ENCODE measurements around the gene CD248.
"Not testable (repeated sequence)": the region's sequence is repeated elsewhere in the genome, so short reads cannot be mapped to it uniquely, and the experiment has no call there.

Gene CD248

DNA sequence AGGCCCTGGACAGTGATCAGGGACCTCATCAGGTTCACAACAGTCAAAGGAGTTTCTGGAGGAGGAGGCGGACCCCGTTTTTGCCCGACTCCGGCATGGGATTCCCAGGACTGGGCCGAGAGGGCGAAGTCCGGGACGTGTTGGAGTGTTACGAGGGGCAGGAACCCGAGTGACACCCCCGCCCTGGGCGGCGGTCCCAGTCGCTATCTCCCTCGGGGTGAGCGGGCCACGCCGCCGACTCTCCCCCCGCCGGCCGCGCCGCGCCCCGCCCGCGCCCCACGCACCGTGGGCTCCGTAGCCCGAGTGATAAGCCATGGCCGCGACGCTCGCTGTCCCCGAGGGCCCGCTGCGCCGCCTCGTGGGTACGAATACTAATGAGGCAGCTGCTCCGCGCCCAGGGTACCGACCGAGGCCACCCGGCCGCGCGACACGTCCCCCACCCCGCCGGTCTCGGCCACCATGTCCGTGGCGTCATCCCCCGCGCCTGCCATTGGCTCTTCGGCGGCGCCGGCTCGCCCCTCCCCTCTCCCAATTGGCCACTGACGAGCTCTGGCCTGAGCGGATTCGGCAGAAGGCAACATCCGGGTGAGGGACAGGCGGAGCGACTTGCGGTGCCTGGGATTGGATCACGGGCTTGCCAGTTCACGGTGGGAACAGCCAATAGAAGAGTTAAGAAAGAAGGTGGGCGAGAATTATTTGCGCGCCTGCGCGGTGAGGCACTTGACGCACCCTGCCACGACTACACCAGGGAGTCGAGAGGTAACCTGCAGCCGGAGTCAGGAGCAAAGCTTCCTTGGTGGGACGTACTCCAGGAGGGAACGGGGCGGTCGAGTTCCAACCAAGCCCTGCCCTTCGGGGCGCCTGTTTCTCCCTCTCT is 27.9 kb downstream of the CD248 start, which contains the start of gene YIF1A:
TSS of gene YIF1A (minus strand) at position 473 of the 877 bp plus-strand sequence. CDS start at position 315, 158 bp downstream.
- peak; percentile 100 for DNase-seq (ENCODE audit: low spot score)

- no peak for DNase-seq (ENCODE audit: low spot score)
Observed at GRCh38 chr11:66287889-66288670, 28.8 kb downstream of the CD248 start.

DNA sequence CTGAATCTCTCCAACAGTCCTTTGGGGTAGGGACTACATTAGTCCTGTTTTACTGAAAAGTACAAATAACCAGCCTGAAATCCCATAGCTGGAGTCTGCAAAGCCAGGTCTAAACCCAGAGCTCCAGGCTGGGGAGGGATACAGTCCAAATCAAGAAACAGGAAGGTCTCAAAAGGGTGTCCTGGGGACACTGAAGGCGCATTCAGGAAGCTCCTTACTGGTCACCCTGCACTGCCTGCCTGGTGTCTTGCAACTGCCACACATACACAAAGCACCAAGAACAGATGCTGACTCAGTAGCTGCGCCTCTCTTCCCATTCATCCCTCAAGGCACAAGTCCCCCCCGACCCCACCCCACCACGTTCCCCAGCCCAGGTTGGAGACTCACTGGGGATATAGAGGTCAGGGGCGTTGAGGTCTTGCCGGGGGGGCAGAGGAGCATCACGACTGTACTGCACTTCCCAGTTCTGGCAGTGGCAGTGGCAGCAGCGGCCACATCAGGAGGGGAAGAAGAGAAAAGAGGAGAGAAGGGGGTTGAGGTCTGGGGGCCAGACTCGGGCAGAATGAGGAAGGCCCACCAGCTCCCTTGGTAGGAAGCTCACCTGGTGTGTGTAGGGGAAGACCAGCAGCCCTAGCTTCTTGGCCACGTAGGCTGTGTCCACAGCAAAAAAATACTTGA is 29.5 kb downstream of the CD248 start:
- no peak for DNase-seq (ENCODE audit: low spot score)

DNA sequence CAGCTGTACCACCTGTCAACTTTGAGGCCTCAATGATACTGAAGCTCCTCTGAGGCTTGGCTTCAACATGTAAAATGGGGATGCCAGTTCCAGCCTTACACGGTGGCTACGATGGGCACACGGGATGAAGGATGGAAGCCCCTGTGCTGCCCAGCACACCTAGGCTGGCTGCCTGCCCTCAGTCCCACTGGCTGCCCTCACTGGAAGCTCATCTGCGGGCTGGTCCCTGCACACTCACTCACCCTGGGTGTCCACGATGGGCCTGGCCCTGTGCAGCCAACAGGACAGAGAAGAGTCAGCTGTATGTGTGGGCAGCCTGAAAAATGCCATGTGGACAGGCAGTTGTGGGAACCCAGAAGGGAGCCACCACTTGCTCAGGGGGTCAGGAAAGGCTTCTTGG is 30.1 kb downstream of the CD248 start:
- no peak for DNase-seq (ENCODE audit: low spot score)

DNA sequence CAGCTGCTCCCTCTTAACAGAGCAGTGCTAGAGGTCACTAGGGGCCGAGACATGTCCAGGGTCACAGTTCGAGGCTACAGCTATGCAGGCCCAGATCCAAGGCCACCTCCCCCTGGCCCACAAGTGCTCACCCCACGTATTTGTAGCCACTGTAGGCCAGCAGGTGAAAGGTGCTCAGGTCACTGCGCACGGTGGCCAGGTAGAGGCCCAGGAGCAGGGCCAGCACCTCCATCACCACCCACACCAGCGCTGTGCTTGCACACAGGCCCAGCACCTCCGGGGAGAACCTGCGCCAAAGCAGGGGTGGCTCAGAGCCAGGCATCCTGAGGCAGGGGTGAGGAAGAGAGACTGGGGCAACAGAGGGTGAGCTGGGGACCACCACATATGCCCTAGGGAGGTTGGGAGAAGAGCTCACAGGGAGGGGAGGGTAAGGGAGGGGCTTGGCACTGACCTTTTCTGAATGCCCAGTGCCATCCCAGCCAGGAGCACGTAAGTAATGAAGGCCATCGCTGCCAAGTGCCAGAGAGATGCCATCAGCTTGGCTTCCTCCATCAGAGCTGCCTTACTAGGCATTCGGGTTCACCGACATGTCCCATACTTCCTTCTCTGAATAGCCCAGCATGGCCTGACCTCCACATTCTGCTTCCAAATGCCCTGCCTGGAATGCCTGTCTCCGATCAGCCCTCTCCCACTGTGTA is 31.4 kb downstream of the CD248 start:
- peak; percentile 61 for DNase-seq (ENCODE audit: low spot score)

- DNase-seq (ENCODE audit: low spot score) = no peak
Observed at GRCh38 chr11:66284526-66285078, 32.2 kb downstream of the CD248 start.

- no peak for DNase-seq (ENCODE audit: low spot score)
Observed at GRCh38 chr11:66283461-66284105, 33.3 kb downstream of the CD248 start.

- peak; percentile 98 for DNase-seq (ENCODE audit: low spot score)
Observed at GRCh38 chr11:66282468-66283455, 34.1 kb downstream of the CD248 start.

GRCh38 chr11:66281776-66282467 is 34.9 kb downstream of the CD248 start:
- DNase-seq (ENCODE audit: low spot score) = no peak

DNA sequence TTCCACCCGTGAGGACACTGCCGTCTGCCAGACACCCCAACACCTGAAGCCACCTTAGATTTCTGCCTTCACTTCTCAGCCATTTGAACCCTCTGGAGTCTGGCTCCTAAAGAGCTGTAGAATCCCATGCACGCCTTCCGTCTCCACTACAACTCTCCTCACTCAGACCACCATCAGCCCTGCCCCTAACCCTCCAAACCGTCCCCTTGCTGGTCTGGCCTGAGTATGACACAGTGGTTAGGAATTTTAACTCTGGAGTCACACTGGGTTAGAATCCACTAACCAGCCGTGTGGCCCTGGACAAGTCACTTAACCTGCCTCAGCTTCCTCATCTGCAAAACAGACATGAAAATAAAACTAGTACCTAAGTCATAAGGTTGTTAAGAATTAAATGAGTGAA is 35.8 kb downstream of the CD248 start:
- no peak for DNase-seq (ENCODE audit: low spot score)

DNA sequence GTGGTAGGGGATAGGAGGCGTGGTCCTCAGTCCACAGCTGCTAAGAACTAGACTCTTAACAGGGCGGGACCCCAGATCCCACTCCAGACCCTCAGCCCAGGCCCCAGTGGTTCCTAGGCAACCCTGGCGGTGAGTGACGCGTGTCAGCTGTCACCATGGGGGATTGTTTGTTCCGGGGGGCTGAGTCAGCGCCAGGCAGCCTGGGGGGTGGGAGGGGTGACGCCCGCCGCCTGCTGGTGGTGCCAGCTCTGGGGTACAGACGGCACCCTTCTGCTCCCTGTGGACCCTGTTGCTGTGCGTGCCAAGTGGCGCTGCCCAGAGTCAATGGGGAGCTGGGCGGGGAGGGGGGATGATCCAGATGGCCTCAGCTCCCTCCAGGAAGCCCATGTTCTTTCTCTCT is 36.4 kb downstream of the CD248 start:
- no peak for DNase-seq (ENCODE audit: low spot score)

GRCh38 chr11:66279092-66279734 is 37.6 kb downstream of the CD248 start:
- no peak for DNase-seq (ENCODE audit: low spot score)

GRCh38 chr11:66278363-66279091 is 38.3 kb downstream of the CD248 start:
- DNase-seq (ENCODE audit: low spot score) = no peak

DNA sequence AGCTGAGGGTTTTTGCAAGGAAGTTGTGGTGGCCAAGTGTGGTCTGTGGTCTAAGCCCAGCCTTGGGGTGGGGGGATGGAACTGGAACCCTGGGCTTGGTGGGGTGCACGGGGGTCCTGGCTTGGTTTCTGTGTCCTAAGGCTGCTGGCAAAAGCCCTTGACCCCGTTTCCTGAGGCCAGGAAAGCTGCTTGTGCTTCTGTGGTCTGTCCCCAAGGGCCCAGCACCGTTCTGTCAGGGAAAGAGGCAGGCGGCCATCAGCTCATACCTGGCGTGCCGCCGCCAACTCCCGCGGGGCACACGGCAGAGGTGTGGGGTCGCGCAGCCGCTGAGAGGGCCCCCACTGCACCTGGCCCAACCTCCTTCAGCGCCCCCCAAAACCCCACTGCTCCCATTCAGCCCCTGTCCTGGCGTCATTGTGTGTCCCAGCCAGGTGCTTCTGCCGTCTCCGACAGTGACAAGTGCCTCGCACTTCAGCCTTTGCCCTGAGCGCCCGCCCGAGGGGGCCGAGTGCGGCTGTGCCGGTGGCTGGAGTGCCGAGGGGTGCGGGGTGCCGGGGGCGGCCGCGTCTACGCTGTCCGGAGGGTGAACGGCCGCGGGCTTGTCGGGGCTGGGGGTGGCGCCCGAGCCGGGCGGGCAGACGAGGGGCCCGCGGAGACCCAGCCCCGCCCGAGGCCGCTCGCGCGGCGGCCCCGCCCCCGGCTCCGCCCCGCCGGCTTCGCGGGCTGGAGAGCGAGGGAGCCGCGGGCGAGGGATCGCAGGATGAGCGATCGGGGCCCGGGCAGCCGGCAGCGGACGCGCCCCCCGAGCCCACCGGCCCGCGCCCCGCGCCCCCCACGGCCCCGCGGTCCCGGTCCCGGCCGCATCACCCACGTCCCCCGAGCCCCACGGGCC is 39.1 kb downstream of the CD248 start, which contains the start of gene CNIH2:
TSS of gene CNIH2 (plus strand) at position 705 of the 892 bp plus-strand sequence. CDS start 282 bp downstream, outside the sequence.
- DNase-seq (ENCODE audit: low spot score) = no peak

DNA sequence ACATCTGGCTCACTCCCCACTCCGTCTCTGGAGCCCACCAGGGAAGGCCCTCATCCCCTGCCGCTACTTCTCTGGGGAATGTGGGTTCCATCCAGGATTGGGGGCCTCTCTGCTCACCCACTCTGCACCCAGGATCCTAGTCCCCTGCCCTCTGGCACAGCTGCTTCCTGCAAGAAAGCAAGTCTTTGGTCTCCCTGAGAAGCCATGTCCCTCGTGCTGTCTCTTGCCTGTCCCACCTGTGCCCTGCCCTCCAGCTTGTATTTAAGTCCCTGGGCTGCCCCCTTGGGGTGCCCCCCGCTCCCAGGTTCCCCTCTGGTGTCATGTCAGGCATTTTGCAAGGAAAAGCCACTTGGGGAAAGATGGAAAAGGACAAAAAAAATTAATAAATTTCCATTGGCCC is 39.8 kb downstream of the CD248 start:
- DNase-seq (ENCODE audit: low spot score) = not testable (repeated sequence)

GRCh38 chr11:66276619-66277018 is 40.2 kb downstream of the CD248 start:
- DNase-seq (ENCODE audit: low spot score) = not testable (repeated sequence)

Measured in cerebellar cortex (tissue), 1 donor.